ENCODE measurements around the gene PTGIR. TPM values are rescaled to one million over a fixed set of nuclear protein-coding genes. Genes with fewer than 3 reads are reported as not detected.

Gene PTGIR
- total and polyA plus RNA-seq, 3 experiments from 2014 or later, result 17.7 to 18.4 TPM; not detected in 1

DNA sequence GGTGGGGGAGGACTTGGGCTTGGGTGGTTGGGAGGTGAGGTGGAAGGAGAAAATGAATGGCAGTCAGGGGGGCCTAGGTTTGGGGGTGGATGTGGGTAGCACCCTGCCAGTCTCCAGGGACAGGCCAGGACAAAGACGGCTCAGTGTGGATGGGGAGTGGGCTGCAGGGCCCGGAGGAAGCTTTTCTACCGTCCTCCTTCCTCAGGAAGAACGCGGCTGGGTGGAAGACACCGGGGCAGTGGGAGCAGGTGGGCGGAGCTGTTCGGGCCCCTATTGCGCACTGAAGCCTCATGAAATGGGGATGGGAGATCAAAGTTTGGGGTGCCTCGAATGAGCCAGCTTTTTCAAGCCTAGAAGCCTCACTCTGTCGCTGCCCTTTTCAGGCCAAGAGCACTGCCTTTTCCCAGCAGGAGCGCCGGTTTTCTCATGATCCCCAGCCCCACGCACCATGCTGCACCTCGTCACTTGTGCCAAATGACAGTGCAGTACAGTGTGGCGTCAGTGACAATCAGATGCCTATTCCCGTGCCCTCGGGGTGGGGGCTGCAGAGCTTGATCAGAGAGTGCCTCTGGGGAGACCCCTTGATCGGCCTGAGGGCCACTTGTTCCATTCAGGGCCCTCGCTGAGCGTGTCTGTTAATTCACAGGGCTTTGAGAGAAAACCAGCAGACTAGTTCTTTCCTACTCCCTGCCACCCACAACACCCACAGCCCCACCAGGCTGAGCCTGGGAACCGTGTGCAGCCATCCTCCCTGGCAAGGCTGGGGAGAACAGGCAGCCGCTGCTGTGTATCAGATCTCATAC lies 22.3 kb downstream of the PTGIR start:
- Histone ChIP-seq H3K4me3 (ENCODE audit: low read length) (peak overlapping the region; percentile 99), H3K27me3 (ENCODE audit: insufficient read depth, low read length, poor library complexity, severe bottlenecking) (no peaks in the 10 kb centered on the region), H3K4me1 (ENCODE audit: insufficient read depth, low read length) (peaks cover 26% of the 10 kb centered on the region), H3K27ac (ENCODE audit: low read depth, low read length) (peak overlapping the region; percentile 90), H3K9me3 (ENCODE audit: low read length) (no peaks in the 10 kb centered on the region), H3K36me3 (ENCODE audit: insufficient read depth, low read length) (peaks cover 23% of the 10 kb centered on the region)
- Mint-ChIP-seq H3K27me3 (peaks cover 0 to 7% of the 10 kb centered on the region in 2 donors), H3K4me1 (peaks cover 33 to 48% (median 42%) of the 10 kb centered on the region in 3 donors), H3K36me3 (peaks cover 10 to 40% (median 11%) of the 10 kb centered on the region in 3 donors), H3K27ac (peak overlapping the region; percentile 92 to 100 (median 96)), H3K4me3 (peak overlapping the region; percentile 94 to 100 (median 99)), H3K9me3 (peaks cover 2 to 14% (median 11%) of the 10 kb centered on the region in 5 donors)
- CTCF ChIA-PET, result interaction anchor here (1.9 to 4.3 kb wide), 2 partner anchors 10 to 59 kb away, joined by 7 to 64 read pairs; partner anchors contain the start of gene DACT3
- POLR2A ChIA-PET, result interaction anchor here (0.6 to 4.2 kb wide), 4 partner anchors 8 to 197 kb away, joined by 3 to 52 read pairs (median 11); partner anchors contain the start of gene DACT3
- peak in 3 of 5 donors; percentile 12 to 26 (median 15) for DNase-seq

GRCh38 chr19:46601318-46602224 lies 23.3 kb downstream of the PTGIR start, which contains the start of gene CALM3:
TSS of gene CALM3 (plus strand) at chr19:46601330. CDS start at chr19:46601435, 105 bp downstream.
- H3K4me1 Mint-ChIP-seq, result peaks cover 33 to 48% (median 41%) of the 10 kb centered on the region in 3 donors
- Histone ChIP-seq H3K4me1 (ENCODE audit: insufficient read depth, low read length) (peaks cover 26% of the 10 kb centered on the region), H3K27me3 (ENCODE audit: insufficient read depth, low read length, poor library complexity, severe bottlenecking) (no peaks in the 10 kb centered on the region), H3K36me3 (ENCODE audit: insufficient read depth, low read length) (peaks cover 15% of the 10 kb centered on the region), H3K27ac (ENCODE audit: low read depth, low read length) (peak within 1 kb of the TSS; percentile 100), H3K9me3 (ENCODE audit: low read length) (no peaks in the 10 kb centered on the region), H3K4me3 (ENCODE audit: low read length) (peak within 1 kb of the TSS; percentile 99)
- POLR2A ChIA-PET, result interaction anchor here (0.6 to 4.2 kb wide), 9 partner anchors 9 to 884 kb away, joined by 3 to 52 read pairs (median 4); partner anchors contain the start of genes CCDC9 and DACT3
- DNase-seq, result no peak
- peaks cover 0 to 7% of the 10 kb centered on the region in 2 donors for H3K27me3 Mint-ChIP-seq
- peaks cover 10 to 30% (median 11%) of the 10 kb centered on the region in 3 donors for H3K36me3 Mint-ChIP-seq
- H3K27ac Mint-ChIP-seq, result peak within 1 kb of the TSS; percentile 100
- H3K9me3 Mint-ChIP-seq, result peaks cover 2 to 14% (median 11%) of the 10 kb centered on the region in 5 donors
- peak within 1 kb of the TSS; percentile 94 to 100 (median 99) for H3K4me3 Mint-ChIP-seq
- CTCF ChIA-PET, result interaction anchor here (1.0 to 4.3 kb wide), 5 partner anchors 11 to 1123 kb away, joined by 3 to 64 read pairs (median 3); partner anchors contain the start of genes DACT3 and KPTN

- Mint-ChIP-seq H3K4me1 (peaks cover 28 to 46% (median 36%) of the 10 kb centered on the region in 3 donors), H3K27ac (peak overlapping the region; percentile 100), H3K36me3 (peaks cover 5 to 22% (median 11%) of the 10 kb centered on the region in 3 donors), H3K9me3 (peaks cover 2 to 14% (median 11%) of the 10 kb centered on the region in 5 donors), H3K27me3 (peaks cover 0 to 7% of the 10 kb centered on the region in 2 donors), H3K4me3 (peak overlapping the region; percentile 94 to 100 (median 99))
- H3K27me3 ChIP-seq (ENCODE audit: insufficient read depth, low read length, poor library complexity, severe bottlenecking), result no peaks in the 10 kb centered on the region
- peak; percentile 91 to 98 (median 97) for DNase-seq
- peaks cover 26% of the 10 kb centered on the region for H3K4me1 ChIP-seq (ENCODE audit: insufficient read depth, low read length)
- peak overlapping the region; percentile 100 for H3K27ac ChIP-seq (ENCODE audit: low read depth, low read length)
- no peaks in the 10 kb centered on the region for H3K9me3 ChIP-seq (ENCODE audit: low read length)
- POLR2A ChIA-PET, result interaction anchor here (0.5 to 4.2 kb wide), 17 partner anchors 10 to 1191 kb away, joined by 3 to 52 read pairs (median 3); partner anchors contain the start of genes CCDC9, DACT3 and ZC3H4
- CTCF ChIA-PET, result interaction anchor here (0.6 to 4.3 kb wide), 6 partner anchors 12 to 1122 kb away, joined by 3 to 64 read pairs (median 3); partner anchors contain the start of genes DACT3 and KPTN
- peaks cover 5% of the 10 kb centered on the region for H3K36me3 ChIP-seq (ENCODE audit: insufficient read depth, low read length)
- H3K4me3 ChIP-seq (ENCODE audit: low read length), result peak overlapping the region; percentile 88
Observed at GRCh38 chr19:46600384-46601317, 24.2 kb downstream of the PTGIR start.

DNA sequence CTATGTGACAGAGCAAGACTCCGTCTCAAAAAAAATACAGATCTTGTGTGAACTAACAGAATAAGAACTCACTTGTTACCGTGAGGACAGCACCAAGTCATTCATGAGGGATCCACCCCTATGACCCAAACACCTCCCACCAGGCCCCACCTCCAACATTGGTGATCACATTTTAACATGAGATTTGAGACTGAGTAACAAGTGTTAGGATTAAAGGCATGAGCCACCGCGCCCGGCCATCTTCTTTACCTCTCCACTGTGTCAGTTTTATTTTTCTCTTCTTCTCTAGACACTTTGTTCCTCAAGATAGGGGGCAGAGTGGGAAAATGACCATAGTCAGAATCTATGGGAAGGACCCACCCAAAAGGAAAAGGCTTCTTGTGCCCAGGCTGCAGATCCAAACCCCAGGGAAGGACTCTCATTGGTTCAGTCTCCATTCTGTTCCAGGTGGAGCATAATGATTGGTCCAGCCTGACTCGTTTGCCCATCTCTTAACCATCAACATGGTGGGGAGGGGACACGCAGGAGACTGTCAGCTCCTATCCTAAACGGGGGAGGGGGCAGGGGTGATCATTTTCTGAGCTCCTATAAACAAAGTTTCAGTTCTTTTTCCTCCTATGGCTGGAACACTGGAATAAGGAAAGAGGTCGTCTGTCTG lies 25.0 kb downstream of the PTGIR start:
- Mint-ChIP-seq H3K36me3 (peaks cover 7 to 14% (median 11%) of the 10 kb centered on the region in 3 donors), H3K4me3 (peak overlapping the region; percentile 94 to 100 (median 99)), H3K4me1 (peaks cover 27 to 44% (median 36%) of the 10 kb centered on the region in 3 donors), H3K27ac (peak overlapping the region; percentile 100), H3K9me3 (peaks cover 2 to 14% (median 11%) of the 10 kb centered on the region in 5 donors), H3K27me3 (peaks cover 0 to 7% of the 10 kb centered on the region in 2 donors)
- DNase-seq, result no peak
- Histone ChIP-seq H3K4me3 (ENCODE audit: low read length) (peak overlapping the region; percentile 88), H3K27ac (ENCODE audit: low read depth, low read length) (peak overlapping the region; percentile 100), H3K9me3 (ENCODE audit: low read length) (no peaks in the 10 kb centered on the region), H3K36me3 (ENCODE audit: insufficient read depth, low read length) (no peaks in the 10 kb centered on the region), H3K27me3 (ENCODE audit: insufficient read depth, low read length, poor library complexity, severe bottlenecking) (no peaks in the 10 kb centered on the region), H3K4me1 (ENCODE audit: insufficient read depth, low read length) (peaks cover 26% of the 10 kb centered on the region)
- CTCF ChIA-PET, result interaction anchor here (0.6 to 4.3 kb wide), 3 partner anchors 12 to 884 kb away, joined by 3 to 64 read pairs (median 3); partner anchors contain the start of gene KPTN
- POLR2A ChIA-PET, result interaction anchor here (0.5 to 4.2 kb wide), 11 partner anchors 11 to 1190 kb away, joined by 3 to 52 read pairs (median 4); partner anchors contain the start of genes CCDC9, DACT3 and ZC3H4

- Mint-ChIP-seq H3K9me3 (peaks cover 2 to 14% (median 11%) of the 10 kb centered on the region in 5 donors), H3K4me1 (peaks cover 21 to 30% (median 26%) of the 10 kb centered on the region in 3 donors), H3K36me3 (peaks cover 7 to 11% (median 11%) of the 10 kb centered on the region in 3 donors), H3K27me3 (peaks cover 0 to 7% of the 10 kb centered on the region in 2 donors), H3K27ac (peak overlapping the region in 2 of 8 donors; percentile 32 to 100), H3K4me3 (peak overlapping the region in 1 of 7 donors; percentile 7)
- Histone ChIP-seq H3K27me3 (ENCODE audit: insufficient read depth, low read length, poor library complexity, severe bottlenecking) (no peaks in the 10 kb centered on the region), H3K4me1 (ENCODE audit: insufficient read depth, low read length) (peaks cover 16% of the 10 kb centered on the region), H3K4me3 (ENCODE audit: low read length) (no peak overlapping the region), H3K9me3 (ENCODE audit: low read length) (no peaks in the 10 kb centered on the region), H3K27ac (ENCODE audit: low read depth, low read length) (no peak overlapping the region), H3K36me3 (ENCODE audit: insufficient read depth, low read length) (no peaks in the 10 kb centered on the region)
- no peak for DNase-seq
- POLR2A ChIA-PET, result interaction anchor here (0.5 kb wide), 1 partner anchor 59 kb away, joined by 6 read pairs; no protein-coding TSS in a partner anchor
- CTCF ChIA-PET, result interaction anchor here (0.5 kb wide), 1 partner anchor 242 kb away, joined by 3 read pairs; no protein-coding TSS in a partner anchor
Observed at GRCh38 chr19:46598372-46598917, 26.4 kb downstream of the PTGIR start.

GRCh38 chr19:46596008-46596407 lies 28.9 kb downstream of the PTGIR start:
- H3K36me3 ChIP-seq (ENCODE audit: insufficient read depth, low read length), result no peaks in the 10 kb centered on the region
- peaks cover 2 to 14% (median 11%) of the 10 kb centered on the region in 5 donors for H3K9me3 Mint-ChIP-seq
- ChIA-PET POLR2A (no interaction called here), CTCF (interaction anchor here (1.0 kb wide), 1 partner anchor 10 kb away, joined by 3 read pairs; no protein-coding TSS in a partner anchor)
- H3K4me1 ChIP-seq (ENCODE audit: insufficient read depth, low read length), result peaks cover 6% of the 10 kb centered on the region
- H3K4me3 ChIP-seq (ENCODE audit: low read length), result no peak overlapping the region
- peaks cover 7 to 14% (median 10%) of the 10 kb centered on the region in 3 donors for H3K4me1 Mint-ChIP-seq
- peaks cover 0 to 6% of the 10 kb centered on the region in 2 donors for H3K27me3 Mint-ChIP-seq
- H3K36me3 Mint-ChIP-seq, result peaks cover 4 to 11% (median 7%) of the 10 kb centered on the region in 3 donors
- peak overlapping the region in 1 of 8 donors; percentile 34 for H3K27ac Mint-ChIP-seq
- no peaks in the 10 kb centered on the region for H3K27me3 ChIP-seq (ENCODE audit: insufficient read depth, low read length, poor library complexity, severe bottlenecking)
- DNase-seq, result no peak
- H3K27ac ChIP-seq (ENCODE audit: low read depth, low read length), result no peak overlapping the region
- H3K4me3 Mint-ChIP-seq, result no peak overlapping the region
- no peaks in the 10 kb centered on the region for H3K9me3 ChIP-seq (ENCODE audit: low read length)
